ENCODE data around the gene SORCS2. TPM values are rescaled to one million over a fixed set of nuclear protein-coding genes. Genes with fewer than 3 reads are reported as not detected.

The SORCS2 gene
- total and polyA plus RNA-seq, 2 of the 8 experiments (the other 6 are each of a cell fraction or from before 2014, with no cell fraction given), result 0.36 to 1.8 TPM

- no peak overlapping the region for H3K56ac ChIP-seq (replicated peaks; ENCODE audit: insufficient read length, low read depth, low read length)
- no peaks in the 10 kb centered on the region for H3K79me1 ChIP-seq (ENCODE audit: low read depth, low read length)
- DNase-seq (ENCODE audit: low read depth in 1 of 2, low spot score in 2 of 2) (no peak), FAIRE-seq (no peak)
- peaks cover 0 to 5% (median 1%) of the 10 kb centered on the region in 4 experiments; a peak in 5 of 7 replicates for H3K4me1 ChIP-seq (replicated peaks in 1 of 4; ENCODE audit: control insufficient read depth in 3 of 4, insufficient read depth in 4 of 4, low read length in 3 of 4)
- ChIA-PET POLR2A (ENCODE audit: partially characterized antibody) (interaction anchor here (1.0 kb wide), 1 partner anchor 14 kb away, joined by 3 read pairs; no protein-coding TSS in a partner anchor), CTCF (ENCODE audit: partially characterized antibody) (interaction anchor here (0.6 to 1.9 kb wide), 17 partner anchors 8 to 325 kb away, joined by 3 to 8 read pairs (median 3); no protein-coding TSS in a partner anchor)
- no peak overlapping the region for H2BK20ac ChIP-seq (ENCODE audit: low read length)
- no peaks in the 10 kb centered on the region for H3K9me3 ChIP-seq (ENCODE audit: insufficient read depth in 2 of 2, low read depth in 1 of 2, low read length in 1 of 2)
- H4K91ac ChIP-seq (replicated peaks; ENCODE audit: insufficient read length, low read length), result no peak overlapping the region
- no peaks in the 10 kb centered on the region for H3K23me2 ChIP-seq (ENCODE audit: low read depth, low read length)
- no peak overlapping the region for H3K27ac ChIP-seq (ENCODE audit: low read depth, low read length)
- no peak overlapping the region; the same call in 1 of the 2 replicates for H4K8ac ChIP-seq (ENCODE audit: extremely low read depth, insufficient read depth, low read length)
- WGBS, 2 experiments (ENCODE audit: extremely low coverage in 1 of 2, insufficient coverage in 1 of 2, insufficient read length in 1 of 2, insufficient replicate concordance in 2 of 2, low coverage in 1 of 2, low lambda C conversion rate in 2 of 2, missing lambda C conversion rate in 1 of 2), result 89% methylated on average over 19 of the region's 19 CpGs; no CpG with 5 or more reads in 1 of the 2 experiments
- H3K27me3 ChIP-seq (replicated peaks in 1 of 4; ENCODE audit: control insufficient read depth in 3 of 4, extremely low read depth in 1 of 4, insufficient read depth in 3 of 4, low read length in 3 of 4), result no peaks in the 10 kb centered on the region
- H2AFZ ChIP-seq (ENCODE audit: low read length), result no peak overlapping the region
- H3K4ac ChIP-seq (replicated peaks; ENCODE audit: insufficient read length, low read depth, low read length), result no peak overlapping the region
- no peaks in the 10 kb centered on the region for H3K36me3 ChIP-seq (ENCODE audit: control insufficient read depth in 2 of 4, insufficient read depth in 4 of 4, low read length in 3 of 4)
- H3K23ac ChIP-seq (ENCODE audit: insufficient read length), result no peak overlapping the region
- H3K4me2 ChIP-seq (ENCODE audit: insufficient read depth in 1 of 2, low read depth in 2 of 2, low read length in 2 of 2), result no peak overlapping the region
- no peak overlapping the region; the same call in 1 of the 2 replicates for H2BK12ac ChIP-seq (ENCODE audit: low read depth, low read length)
- H3K4me3 ChIP-seq (ENCODE audit: extremely low read depth in 1 of 4, insufficient read depth in 2 of 4, low read depth in 3 of 4, low read length in 4 of 4), result no peak overlapping the region
- H2AK5ac ChIP-seq (ENCODE audit: low read depth, low read length), result no peak overlapping the region
- no peak overlapping the region for H2BK5ac ChIP-seq (ENCODE audit: low read depth, low read length)
- H4K20me1 ChIP-seq (replicated peaks in 1 of 2; ENCODE audit: control insufficient read depth in 1 of 2, insufficient read depth in 2 of 2, low read length in 2 of 2), result no peaks in the 10 kb centered on the region
- H4K5ac ChIP-seq (ENCODE audit: insufficient read length, low read depth, low read length), result no peak overlapping the region
- H3K14ac ChIP-seq (ENCODE audit: insufficient read length), result no peak overlapping the region
- H2BK15ac ChIP-seq (ENCODE audit: low read length), result no peak overlapping the region; the same call in 1 of the 2 replicates
- no peaks in the 10 kb centered on the region for H3K79me2 ChIP-seq (ENCODE audit: control insufficient read depth in 1 of 2, insufficient read depth in 2 of 2, low read length in 2 of 2)
- H2BK120ac ChIP-seq (replicated peaks; ENCODE audit: low read depth, low read length), result no peak overlapping the region
- H3K9ac ChIP-seq (replicated peaks in 1 of 4; ENCODE audit: extremely low read depth in 1 of 4, low read depth in 3 of 4, low read length in 3 of 4), result no peak overlapping the region
- H3K18ac ChIP-seq (ENCODE audit: extremely low read depth, low read length), result no peak overlapping the region
- TF ChIP-seq RFX5 (IDR thresholded peaks at IDR 0.05; ENCODE audit: borderline replicate concordance, low read depth, low read length), result no peak
- TF ChIP-seq SIN3A (conservative IDR thresholded peaks at IDR 0.05 in 1 of 2, IDR thresholded peaks at IDR 0.05 in 1 of 2; ENCODE audit: low read depth in 1 of 2, low read length in 2 of 2), result no peak
- no peak for TF ChIP-seq HDAC2 (IDR thresholded peaks at IDR 0.05; ENCODE audit: borderline replicate concordance in 1 of 2, low read depth in 2 of 2, low read length in 2 of 2)
- no peak for TF ChIP-seq CREB1 (IDR thresholded peaks at IDR 0.05)
- TF ChIP-seq NANOG (IDR thresholded peaks at IDR 0.05; ENCODE audit: insufficient read depth, low read depth, low read length, poor library complexity, severe bottlenecking), result no peak
- no peak for TF ChIP-seq RAD21 (IDR thresholded peaks at IDR 0.05 in 1 of 2, conservative IDR thresholded peaks at IDR 0.05 in 1 of 2; ENCODE audit: low read depth in 2 of 2, low read length in 2 of 2)
- TF ChIP-seq EZH2 (IDR thresholded peaks at IDR 0.05; ENCODE audit: low read depth, low read length, severe bottlenecking), result no peak
- no peak for TF ChIP-seq MAFK (IDR thresholded peaks at IDR 0.05; ENCODE audit: low read depth, low read length)
- TF ChIP-seq, protein P1, sequence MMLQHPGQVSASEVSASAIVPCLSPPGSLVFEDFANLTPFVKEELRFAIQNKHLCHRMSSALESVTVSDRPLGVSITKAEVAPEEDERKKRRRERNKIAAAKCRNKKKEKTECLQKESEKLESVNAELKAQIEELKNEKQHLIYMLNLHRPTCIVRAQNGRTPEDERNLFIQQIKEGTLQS (IDR thresholded peaks at IDR 0.05; ENCODE audit: insufficient read depth, low read depth, low read length), result no peak
- TF ChIP-seq CHD1 (IDR thresholded peaks at IDR 0.05; ENCODE audit: low read depth, low read length), result no peak
- no peak for TF ChIP-seq CEBPB (IDR thresholded peaks at IDR 0.05; ENCODE audit: low read depth, low read length)
- no peak for TF ChIP-seq EGR1 (IDR thresholded peaks at IDR 0.05; ENCODE audit: borderline replicate concordance, low read depth, low read length)
These were observed 512.3 kb downstream of the SORCS2 start for GRCh38 chr4:7704625-7705024.
